GM18867 (cell line): ENCODE data around the gene LITAFD.

Source experiments
- ATAC-seq: cut with Tn5 transposase; IDR thresholded peaks from one replicate; pipeline ENCODE4 v1.9.1; 2021; ENCODE audit warnings: mild to moderate bottlenecking, moderate library complexity; ENCODE audit not compliant: unreplicated experiment

The LITAFD gene

GRCh38 chr16:8890549-8890921, 8.4 kb downstream of the LITAFD start:
- no peak for ATAC-seq

GRCh38 chr16:8892101-8892575, 10.0 kb downstream of the LITAFD start:
- peak; percentile 24 for ATAC-seq

GRCh38 chr16:8893426-8893825, 11.3 kb downstream of the LITAFD start:
- ATAC-seq, result no peak

GRCh38 chr16:8893976-8894690, 12.0 kb downstream of the LITAFD start:
- ATAC-seq, result no peak

GRCh38 chr16:8894736-8895334, 12.7 kb downstream of the LITAFD start:
- no peak for ATAC-seq

GRCh38 chr16:8898660-8899318, 16.6 kb downstream of the LITAFD start:
- ATAC-seq, result no peak

- ATAC-seq, result no peak
These were observed 17.7 kb downstream of the LITAFD start for GRCh38 chr16:8899709-8900317.

GRCh38 chr16:8900343-8900742, 18.2 kb downstream of the LITAFD start:
- ATAC-seq, result no peak

- ATAC-seq, result no peak
These were observed 19.2 kb downstream of the LITAFD start for GRCh38 chr16:8901320-8901861.

- ATAC-seq, result no peak
These were observed 20.9 kb downstream of the LITAFD start for GRCh38 chr16:8903004-8903403.

GRCh38 chr16:8904018-8904430, 21.9 kb downstream of the LITAFD start:
- no peak for ATAC-seq

- ATAC-seq, result no peak
These were observed 23.1 kb downstream of the LITAFD start for GRCh38 chr16:8905168-8905762.

- no peak for ATAC-seq
These were observed 23.8 kb downstream of the LITAFD start for GRCh38 chr16:8905795-8906591.

- ATAC-seq, result no peak
These were observed 24.9 kb downstream of the LITAFD start for GRCh38 chr16:8907096-8907495.

- no peak for ATAC-seq
These were observed 26.8 kb downstream of the LITAFD start for GRCh38 chr16:8908810-8909468.

- ATAC-seq, result no peak
These were observed 28.7 kb downstream of the LITAFD start for GRCh38 chr16:8910811-8911210.

- no peak for ATAC-seq
These were observed 30.6 kb downstream of the LITAFD start for GRCh38 chr16:8912793-8913192.

- no peak for ATAC-seq
These were observed 31.9 kb downstream of the LITAFD start for GRCh38 chr16:8914098-8914497.

- ATAC-seq, result no peak
These were observed 33.7 kb downstream of the LITAFD start for GRCh38 chr16:8915722-8916301.
